Measurements from ENCODE around the gene IGF2BP2. TPM values are rescaled to one million over a fixed set of nuclear protein-coding genes. Genes with fewer than 3 reads are reported as not detected.
"Not testable (repeated sequence)": the region's sequence is repeated elsewhere in the genome, so short reads cannot be mapped to it uniquely, and the experiment has no call there.

The IGF2BP2 gene
- polyA plus RNA-seq, 1 donor from 2014 or later, result not detected

DNA sequence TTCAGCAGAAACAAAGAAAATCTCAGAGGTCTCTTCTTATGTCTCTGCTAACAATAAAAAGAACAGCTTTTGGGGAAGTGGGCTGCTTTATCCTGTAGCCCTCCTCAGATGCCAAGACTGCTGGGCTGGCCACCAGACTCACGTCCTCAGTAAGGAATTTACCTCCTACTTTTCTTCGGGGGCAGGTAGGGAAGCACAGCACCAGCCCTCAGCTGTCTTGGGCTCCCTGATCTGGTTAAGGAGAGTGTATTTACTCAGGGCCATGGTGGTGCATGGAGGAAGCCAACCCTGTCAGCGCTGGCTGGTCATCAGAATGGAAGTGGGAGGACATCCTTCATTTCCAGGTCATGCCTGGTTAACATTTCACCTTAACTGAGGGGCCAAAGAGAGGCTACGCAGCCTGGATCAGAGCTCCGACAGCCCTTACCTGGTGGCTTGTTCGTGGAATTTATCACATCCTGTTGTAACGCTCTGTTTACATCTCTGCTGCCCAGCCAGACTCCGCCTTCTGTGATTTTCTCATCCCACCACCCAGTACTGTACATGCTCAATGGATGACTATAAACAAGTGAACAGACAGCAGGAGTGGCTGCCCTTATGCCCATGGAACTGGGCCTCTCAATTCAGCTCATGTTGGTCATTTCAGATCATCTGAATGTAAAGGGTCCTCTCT is 108.3 kb downstream of the IGF2BP2 start:
- Mint-ChIP-seq H3K9me3 (peaks cover 0 to 8% (median 5%) of the 10 kb centered on the region in 3 donors), H3K27me3 (peaks cover 11% of the 10 kb centered on the region), H3K27ac (no peak overlapping the region), H3K36me3 (no peaks in the 10 kb centered on the region), H3K4me3 (no peak overlapping the region), H3K4me1 (no peaks in the 10 kb centered on the region)

DNA sequence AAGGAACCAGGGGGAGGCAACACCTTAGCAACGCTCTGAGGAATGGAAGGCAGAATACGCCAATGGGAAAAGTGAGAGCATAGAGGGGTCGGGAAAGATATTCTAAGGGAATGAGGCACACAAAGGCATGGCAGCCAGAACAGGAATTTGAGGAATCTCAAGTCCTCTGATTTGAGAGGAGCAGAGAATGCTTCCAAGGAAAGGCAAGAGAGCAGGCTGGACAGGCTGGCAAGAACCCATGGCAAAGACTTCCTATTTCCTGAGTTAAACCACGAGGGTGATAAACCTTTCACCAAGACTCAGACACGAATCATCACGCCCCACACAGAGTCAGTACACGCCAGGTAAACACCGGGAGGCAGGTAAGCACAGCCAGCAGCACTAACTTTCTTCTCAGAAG is 109.8 kb downstream of the IGF2BP2 start:
- Mint-ChIP-seq H3K9me3 (peaks cover 0 to 8% (median 5%) of the 10 kb centered on the region in 3 donors), H3K36me3 (no peaks in the 10 kb centered on the region), H3K27ac (no peak overlapping the region), H3K27me3 (peaks cover 11% of the 10 kb centered on the region), H3K4me3 (no peak overlapping the region), H3K4me1 (no peaks in the 10 kb centered on the region)

DNA sequence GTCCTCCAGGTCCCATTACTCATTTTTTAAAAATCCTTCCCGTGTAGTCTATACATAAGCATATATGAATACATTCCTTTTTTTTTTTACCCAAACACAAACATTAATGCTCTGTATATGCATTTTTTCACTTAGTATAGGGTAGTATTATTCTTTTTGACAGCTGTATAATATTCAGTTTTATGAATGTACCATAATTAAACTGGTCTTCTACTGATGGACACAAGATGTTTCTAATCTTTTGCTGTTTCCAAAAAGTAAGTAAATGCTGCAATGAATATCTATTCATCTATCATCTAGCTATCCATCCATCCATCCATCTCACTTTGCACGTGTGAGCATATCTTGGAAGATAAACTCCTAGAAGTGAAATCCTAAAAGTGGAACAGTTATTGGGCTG is 110.8 kb downstream of the IGF2BP2 start:
- Mint-ChIP-seq H3K36me3 (no peaks in the 10 kb centered on the region), H3K27ac (no peak overlapping the region), H3K27me3 (peaks cover 11% of the 10 kb centered on the region), H3K4me1 (no peaks in the 10 kb centered on the region), H3K4me3 (no peak overlapping the region), H3K9me3 (peaks cover 0 to 8% (median 5%) of the 10 kb centered on the region in 3 donors)

DNA sequence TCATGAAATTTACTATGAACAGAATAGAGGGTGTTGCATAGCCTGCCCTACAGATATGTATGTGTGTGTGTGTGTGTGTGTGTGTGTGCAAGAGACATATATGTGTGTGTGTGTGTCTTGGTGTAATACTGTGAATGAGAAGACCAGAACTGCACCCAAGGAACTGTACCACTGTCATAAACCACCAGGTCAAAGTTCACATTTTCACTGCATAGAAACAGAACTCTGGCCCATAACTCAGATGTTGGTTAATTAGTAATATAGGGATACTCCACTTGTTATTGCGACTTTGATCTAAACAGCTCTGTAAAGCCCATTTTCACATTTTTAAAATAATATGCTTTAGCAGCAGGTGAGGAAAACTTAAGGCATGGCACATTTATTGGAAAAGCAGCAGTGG is 111.8 kb downstream of the IGF2BP2 start:
- H3K36me3 Mint-ChIP-seq, result no peaks in the 10 kb centered on the region
- peaks cover 0 to 8% (median 5%) of the 10 kb centered on the region in 3 donors for H3K9me3 Mint-ChIP-seq
- peaks cover 0 to 1% (median 0%) of the 10 kb centered on the region in 3 donors for H3K4me1 Mint-ChIP-seq
- H3K4me3 Mint-ChIP-seq, result no peak overlapping the region
- peaks cover 11% of the 10 kb centered on the region for H3K27me3 Mint-ChIP-seq
- H3K27ac Mint-ChIP-seq, result no peak overlapping the region

DNA sequence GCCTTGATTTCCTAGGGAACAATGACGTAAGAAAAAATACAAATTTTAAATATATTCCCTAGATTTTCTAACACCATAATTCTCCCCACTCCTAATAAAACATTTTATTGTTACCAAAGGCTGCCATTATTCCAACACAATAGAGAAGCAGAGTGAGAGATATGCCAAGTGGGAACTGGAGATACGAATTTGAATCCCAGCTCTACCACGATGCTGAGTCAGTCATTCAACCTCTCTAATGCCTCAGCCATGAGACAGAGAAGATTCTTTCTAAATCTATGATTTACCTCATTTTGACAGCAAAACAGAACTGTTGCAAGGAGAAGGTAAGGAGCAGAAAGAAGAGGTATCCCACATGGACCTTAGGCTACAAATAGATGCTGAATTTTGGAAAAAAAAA is 112.5 kb downstream of the IGF2BP2 start:
- Mint-ChIP-seq H3K27me3 (peaks cover 14% of the 10 kb centered on the region), H3K9me3 (peaks cover 0 to 6% (median 5%) of the 10 kb centered on the region in 3 donors), H3K27ac (no peak overlapping the region), H3K4me1 (peaks cover 0 to 1% (median 0%) of the 10 kb centered on the region in 3 donors), H3K4me3 (no peak overlapping the region), H3K36me3 (no peaks in the 10 kb centered on the region)

DNA sequence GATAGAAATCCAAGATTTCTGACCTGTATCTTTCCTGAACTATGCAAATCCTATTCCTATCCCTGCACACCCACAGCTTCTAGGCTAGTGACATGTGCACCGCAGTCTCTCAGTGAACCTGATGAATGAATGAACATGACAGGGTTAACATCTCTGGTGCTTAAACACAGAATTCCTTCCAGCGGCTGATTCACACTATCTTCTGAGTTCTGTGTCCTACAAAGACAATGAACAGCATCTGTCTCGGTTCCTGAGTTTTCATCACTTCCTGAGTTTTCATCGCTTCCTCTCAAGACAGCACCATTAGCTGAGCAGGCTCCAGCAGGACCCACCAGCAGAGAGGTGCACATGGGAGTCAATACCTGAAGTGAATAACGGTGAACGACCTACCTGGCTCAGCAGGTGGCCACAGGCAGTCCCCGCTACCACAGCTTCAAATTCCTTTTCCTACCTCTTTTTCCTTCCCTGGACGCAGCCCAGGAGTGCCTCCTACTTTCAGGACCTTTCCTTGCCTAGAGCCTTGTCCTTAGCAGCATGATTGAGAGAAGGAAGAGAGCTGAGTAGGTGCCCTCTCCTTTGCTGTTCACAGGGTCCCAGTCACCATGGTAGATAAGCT is 113.5 kb downstream of the IGF2BP2 start:
- H3K27ac Mint-ChIP-seq, result no peak overlapping the region
- no peaks in the 10 kb centered on the region for H3K36me3 Mint-ChIP-seq
- H3K4me3 Mint-ChIP-seq, result no peak overlapping the region
- peaks cover 14% of the 10 kb centered on the region for H3K27me3 Mint-ChIP-seq
- peaks cover 0 to 1% (median 0%) of the 10 kb centered on the region in 3 donors for H3K4me1 Mint-ChIP-seq
- peaks cover 0 to 5% (median 4%) of the 10 kb centered on the region in 3 donors for H3K9me3 Mint-ChIP-seq

DNA sequence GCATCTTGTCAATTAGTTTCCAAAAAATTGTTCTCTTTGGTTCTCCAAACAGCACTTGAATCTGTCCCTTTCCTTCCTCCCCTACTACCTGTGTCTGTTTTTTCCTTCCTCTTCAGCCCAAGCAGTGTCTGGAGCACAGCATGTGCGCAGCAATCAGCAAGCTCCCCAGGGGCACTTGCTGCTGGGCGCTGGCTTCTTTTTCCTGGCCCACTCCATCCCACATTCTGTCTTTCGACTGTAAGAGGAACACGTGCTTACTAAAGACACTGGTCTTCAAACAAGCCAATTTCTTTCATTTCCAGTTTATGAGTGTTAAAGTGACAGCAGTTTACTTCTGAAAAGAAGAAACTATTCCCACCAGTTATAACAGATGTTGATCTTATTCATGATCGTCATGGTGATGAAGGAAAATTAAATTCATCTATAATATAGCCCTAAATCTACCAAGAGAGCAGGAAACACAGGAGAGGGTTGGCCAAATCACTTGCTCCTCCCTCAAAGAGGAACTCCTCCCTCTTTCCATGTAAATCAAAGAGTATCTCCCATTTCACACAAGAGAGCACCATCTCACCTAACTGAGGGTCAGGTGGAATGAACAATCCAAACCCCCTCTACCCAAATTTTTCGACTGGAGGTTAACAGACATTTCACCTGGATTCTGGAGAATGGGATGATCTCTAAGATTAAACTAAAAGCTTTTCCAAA is 115.4 kb downstream of the IGF2BP2 start:
- no peak overlapping the region for H3K27ac Mint-ChIP-seq
- H3K27me3 Mint-ChIP-seq, result peaks cover 12% of the 10 kb centered on the region
- H3K4me3 Mint-ChIP-seq, result no peak overlapping the region
- H3K9me3 Mint-ChIP-seq, result peaks cover 0 to 5% (median 0%) of the 10 kb centered on the region in 3 donors
- no peaks in the 10 kb centered on the region for H3K36me3 Mint-ChIP-seq
- peaks cover 0 to 1% (median 1%) of the 10 kb centered on the region in 3 donors for H3K4me1 Mint-ChIP-seq

DNA sequence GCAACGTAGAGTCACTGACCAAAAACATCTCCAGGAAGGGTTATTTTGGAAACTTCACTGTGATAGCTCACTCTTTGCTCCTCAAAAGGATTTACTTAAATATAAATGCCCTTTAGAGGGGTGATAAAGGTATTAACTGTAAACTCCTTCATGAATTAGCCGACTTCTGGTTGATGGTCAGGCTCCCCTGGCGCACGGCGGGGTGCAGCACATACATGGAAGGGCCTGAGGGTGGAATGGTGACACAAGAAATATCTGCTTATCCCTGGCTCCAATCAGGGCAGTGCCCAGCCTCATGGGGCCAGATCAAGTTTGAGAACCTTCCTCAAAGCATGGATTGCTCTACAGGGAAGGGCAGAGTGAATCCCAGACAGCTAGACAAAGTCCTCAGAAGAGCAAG is 116.5 kb downstream of the IGF2BP2 start:
- H3K4me3 Mint-ChIP-seq, result no peak overlapping the region
- H3K27me3 Mint-ChIP-seq, result peaks cover 16% of the 10 kb centered on the region
- no peaks in the 10 kb centered on the region for H3K36me3 Mint-ChIP-seq
- H3K4me1 Mint-ChIP-seq, result peaks cover 0 to 1% (median 1%) of the 10 kb centered on the region in 3 donors
- no peaks in the 10 kb centered on the region for H3K9me3 Mint-ChIP-seq
- no peak overlapping the region for H3K27ac Mint-ChIP-seq

DNA sequence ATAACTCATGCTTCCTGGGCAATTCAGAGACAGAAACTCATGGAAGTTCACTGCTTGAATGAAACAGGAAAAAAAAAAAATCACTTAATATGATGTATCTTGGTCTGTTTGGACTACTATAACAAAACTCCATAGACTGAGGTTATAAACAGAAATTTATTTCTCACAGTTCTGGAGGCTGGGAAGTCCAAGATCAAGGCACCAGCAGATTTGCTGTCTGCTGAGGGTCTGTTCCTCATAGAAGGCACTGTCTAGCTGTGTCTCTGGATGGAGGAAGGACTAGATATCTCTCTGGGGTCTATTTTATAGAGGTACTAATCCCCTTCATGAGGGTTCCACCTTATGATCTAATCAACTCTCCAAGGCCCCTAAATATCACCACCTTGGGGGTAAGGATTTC is 119.3 kb downstream of the IGF2BP2 start:
- no peak overlapping the region for H3K4me3 Mint-ChIP-seq
- H3K9me3 Mint-ChIP-seq, result no peaks in the 10 kb centered on the region
- H3K36me3 Mint-ChIP-seq, result no peaks in the 10 kb centered on the region
- H3K27me3 Mint-ChIP-seq, result peaks cover 14% of the 10 kb centered on the region
- peaks cover 0 to 4% (median 1%) of the 10 kb centered on the region in 3 donors for H3K4me1 Mint-ChIP-seq
- H3K27ac Mint-ChIP-seq, result no peak overlapping the region

DNA sequence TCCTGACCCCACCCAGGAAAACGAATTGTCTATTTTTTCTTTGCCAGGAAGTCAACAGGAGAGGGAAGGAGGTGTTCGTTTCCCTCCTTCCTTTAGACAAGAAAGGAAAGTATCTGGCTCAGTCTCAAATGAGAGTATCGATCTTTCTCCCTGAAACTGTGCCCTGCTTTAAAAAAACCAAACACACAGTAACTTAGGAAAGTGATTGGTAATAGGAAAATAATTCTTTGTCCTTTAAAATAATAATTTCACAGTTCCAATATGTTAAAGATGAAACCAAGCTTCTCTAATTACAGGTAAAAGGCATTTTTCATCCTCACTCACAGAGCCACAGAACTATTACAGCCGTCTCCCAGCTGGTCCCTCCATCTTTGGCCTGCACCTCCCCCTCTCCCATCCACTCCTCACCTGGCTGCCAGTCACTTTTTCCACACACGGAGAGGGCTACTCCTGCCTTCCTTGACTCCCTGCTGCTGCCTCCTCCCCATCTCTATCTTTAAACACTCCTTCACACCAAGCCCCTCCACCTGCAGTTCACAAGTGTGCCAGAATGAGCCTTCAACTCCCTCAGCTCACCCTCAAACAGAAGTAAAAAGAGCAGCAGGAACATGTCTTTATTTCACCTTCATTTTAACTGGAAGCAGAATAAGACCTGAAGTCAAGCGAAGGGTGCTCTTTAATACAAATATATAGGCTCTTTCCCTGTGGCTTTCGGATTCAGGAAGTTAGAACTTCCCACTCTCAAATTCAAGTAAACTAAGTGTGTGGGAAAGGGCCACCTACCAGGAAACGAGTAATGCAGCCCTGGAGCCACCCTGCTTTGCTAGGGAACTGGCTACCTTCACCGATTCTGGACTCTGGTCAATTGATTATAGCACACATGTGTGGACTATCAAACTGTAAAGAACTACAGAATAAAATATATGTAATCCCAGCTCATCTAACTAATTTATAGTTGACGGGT is 122.3 kb downstream of the IGF2BP2 start:
- H3K4me3 Mint-ChIP-seq, result no peak overlapping the region
- no peaks in the 10 kb centered on the region for H3K36me3 Mint-ChIP-seq
- H3K27ac Mint-ChIP-seq, result no peak overlapping the region
- H3K27me3 Mint-ChIP-seq, result peaks cover 12% of the 10 kb centered on the region
- H3K9me3 Mint-ChIP-seq, result peaks cover 0 to 4% (median 0%) of the 10 kb centered on the region in 3 donors
- H3K4me1 Mint-ChIP-seq, result peaks cover 0 to 3% (median 1%) of the 10 kb centered on the region in 3 donors

DNA sequence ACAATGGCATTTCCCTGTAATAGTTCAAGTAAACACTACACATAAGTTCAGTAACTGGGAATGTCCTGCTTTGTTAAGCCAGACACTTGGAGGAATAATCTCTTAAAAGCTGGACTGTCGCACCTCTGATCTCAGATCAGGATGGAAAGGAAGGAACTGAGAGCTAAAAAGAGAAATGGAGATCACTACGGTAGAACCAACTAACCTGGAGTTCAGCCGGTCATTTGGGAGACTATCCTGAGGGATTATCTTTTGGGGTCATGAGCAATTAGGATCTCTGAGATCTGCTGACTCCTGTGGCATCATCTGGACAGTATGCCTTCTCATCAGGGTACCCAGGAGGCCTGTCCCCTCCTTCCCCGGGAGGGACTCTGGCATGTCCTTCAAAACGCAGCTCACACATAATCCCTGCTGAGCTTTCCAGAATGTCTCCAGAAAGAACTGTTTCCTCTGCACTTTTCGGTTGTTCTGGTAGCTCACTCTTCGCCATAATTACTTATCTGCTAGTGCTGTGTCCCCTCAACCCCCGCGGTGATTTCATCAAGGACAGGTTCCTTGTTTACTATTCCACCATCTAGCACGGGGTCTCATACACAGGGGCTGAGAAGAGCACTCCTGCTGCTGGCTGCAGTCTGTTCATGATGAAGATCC is 123.1 kb downstream of the IGF2BP2 start:
- peaks cover 0 to 3% (median 1%) of the 10 kb centered on the region in 3 donors for H3K4me1 Mint-ChIP-seq
- H3K36me3 Mint-ChIP-seq, result no peaks in the 10 kb centered on the region
- H3K27me3 Mint-ChIP-seq, result peaks cover 12% of the 10 kb centered on the region

DNA sequence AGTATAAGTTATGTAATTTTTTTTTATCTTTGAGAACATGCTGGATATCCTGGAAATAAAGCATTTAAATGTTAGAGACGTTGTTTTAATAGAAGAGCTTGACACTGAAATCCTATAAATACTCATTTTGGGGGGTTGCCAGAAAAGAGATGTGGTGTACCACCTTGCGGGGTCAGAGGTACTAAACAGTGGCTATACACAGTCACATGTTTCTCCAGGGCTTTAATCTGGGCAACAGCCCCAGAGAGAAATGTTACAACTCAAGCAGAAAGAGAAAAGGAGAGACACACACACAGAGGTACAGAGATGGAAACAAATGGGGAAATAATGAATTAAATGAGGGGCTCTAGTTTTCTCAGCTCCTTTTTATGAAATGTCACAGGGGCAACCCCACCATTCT is 124.9 kb downstream of the IGF2BP2 start:
- H3K36me3 Mint-ChIP-seq, result no peaks in the 10 kb centered on the region
- no peak overlapping the region for H3K4me3 Mint-ChIP-seq
- H3K9me3 Mint-ChIP-seq, result peaks cover 0 to 4% (median 0%) of the 10 kb centered on the region in 3 donors
- H3K27me3 Mint-ChIP-seq, result peaks cover 9% of the 10 kb centered on the region
- H3K4me1 Mint-ChIP-seq, result peaks cover 0 to 3% (median 0%) of the 10 kb centered on the region in 3 donors
- H3K27ac Mint-ChIP-seq, result no peak overlapping the region

More for the DNA sequence above, 123.1 kb downstream of the IGF2BP2 start:
- peaks cover 0 to 4% (median 0%) of the 10 kb centered on the region in 3 donors for H3K9me3 Mint-ChIP-seq
- no peak overlapping the region for H3K4me3 Mint-ChIP-seq
- no peak overlapping the region for H3K27ac Mint-ChIP-seq

DNA sequence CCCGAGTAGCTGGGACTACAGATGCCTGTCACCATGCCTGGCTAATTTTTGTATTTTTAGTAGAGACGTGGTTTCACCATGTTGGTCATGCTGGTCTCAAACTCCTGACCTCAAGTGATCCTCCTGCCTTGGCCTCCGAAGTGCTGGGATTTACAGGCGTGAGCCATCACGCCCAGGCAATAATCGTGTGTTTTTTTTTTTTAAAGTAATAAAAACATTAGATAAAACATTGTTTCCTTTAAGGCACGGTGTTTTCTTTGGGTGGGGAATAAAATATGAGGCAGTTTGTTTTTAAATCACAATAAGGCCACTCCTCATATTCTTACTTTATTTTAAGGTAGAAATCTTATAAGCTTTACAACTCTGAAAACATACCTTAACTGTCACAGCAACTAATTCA is 127.6 kb downstream of the IGF2BP2 start:
- H3K4me3 Mint-ChIP-seq, H3K27me3 Mint-ChIP-seq, H3K4me1 Mint-ChIP-seq, H3K36me3 Mint-ChIP-seq, H3K27ac Mint-ChIP-seq, H3K9me3 Mint-ChIP-seq: not testable (repeated sequence)

DNA sequence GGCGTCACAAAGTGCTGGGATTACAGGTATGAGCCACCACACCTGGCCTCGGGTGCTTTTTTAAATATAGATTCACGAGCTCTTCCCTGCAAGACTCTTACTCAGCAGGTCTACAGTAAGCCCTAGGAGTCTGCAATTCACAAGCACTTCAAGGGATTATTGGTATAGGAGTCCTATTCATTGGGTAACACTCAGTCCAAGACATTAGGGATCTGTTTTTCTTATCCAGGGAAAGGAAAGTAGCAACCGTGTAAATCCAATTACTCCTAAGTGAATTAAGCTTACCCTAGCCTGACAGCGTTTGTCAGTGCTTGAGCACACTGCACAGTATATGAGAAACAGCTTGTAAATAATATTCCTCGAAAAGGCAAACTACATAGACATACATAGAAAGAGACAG is 128.8 kb downstream of the IGF2BP2 start:
- H3K4me1 Mint-ChIP-seq, result no peaks in the 10 kb centered on the region
- H3K27ac Mint-ChIP-seq, result no peak overlapping the region
- H3K27me3 Mint-ChIP-seq, result peaks cover 1% of the 10 kb centered on the region
- no peak overlapping the region for H3K4me3 Mint-ChIP-seq
- H3K36me3 Mint-ChIP-seq, result no peaks in the 10 kb centered on the region
- H3K9me3 Mint-ChIP-seq, result peaks cover 0 to 4% (median 0%) of the 10 kb centered on the region in 3 donors

All from IgD-negative memory B cell (primary cell).